ENCODE data around the gene COA5. TPM values are rescaled to one million over a fixed set of nuclear protein-coding genes. Genes with fewer than 3 reads are reported as not detected.
"Not testable (repeated sequence)": the region's sequence is repeated elsewhere in the genome, so short reads cannot be mapped to it uniquely, and the experiment has no call there.

COA5 gene
- total RNA-seq, 2 experiments from 2014 or later = 33.6 to 40.0 TPM

DNA sequence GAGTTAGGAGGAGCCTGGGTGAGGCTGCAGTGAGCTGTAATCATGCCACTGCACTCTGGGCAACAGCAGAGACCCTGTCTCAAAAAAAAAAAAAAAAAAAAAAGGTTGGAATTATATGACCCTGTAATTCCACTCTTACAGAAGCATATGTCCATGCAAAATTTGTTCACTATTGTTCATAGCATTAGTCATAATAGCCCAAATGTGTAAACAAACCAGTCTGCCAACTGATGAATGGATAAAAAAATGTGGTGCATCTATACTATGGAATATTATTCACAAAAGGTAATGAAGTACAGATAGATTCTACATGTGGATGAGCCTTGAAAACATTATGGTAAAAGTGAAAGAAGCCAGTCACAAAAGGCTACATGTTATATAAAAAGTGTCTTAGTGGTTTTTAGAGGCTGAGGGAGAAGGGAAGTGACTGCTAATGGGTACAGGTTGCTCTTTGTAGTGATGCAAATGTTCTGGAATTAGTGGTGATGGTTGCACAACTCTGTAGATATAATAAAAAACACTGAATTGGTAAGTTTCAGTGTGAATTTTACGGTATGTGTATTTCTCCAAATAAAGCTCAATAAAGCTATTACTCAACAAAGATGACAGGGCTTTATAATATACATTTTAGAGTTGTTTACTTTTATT lies 9.4 kb downstream of the COA5 start:
- Histone ChIP-seq H3K4me2 (ENCODE audit: low read length) (no peak overlapping the region), H3K4me1 (ENCODE audit: insufficient read depth, low read length, poor library complexity, severe bottlenecking) (peaks cover 6% of the 10 kb centered on the region), H3K36me3 (ENCODE audit: insufficient read depth, low read length) (peaks cover 56% of the 10 kb centered on the region), H3K4me3 (ENCODE audit: low read depth, low read length, poor library complexity, severe bottlenecking) (no peak overlapping the region), H3K9me3 (ENCODE audit: low read length) (no peaks in the 10 kb centered on the region), H3K9me2 (ENCODE audit: insufficient read depth, low read length) (no peaks in the 10 kb centered on the region), H3K27ac (ENCODE audit: low read depth, low read length, poor library complexity, severe bottlenecking) (peak overlapping the region; percentile 24), H4K20me1 (ENCODE audit: insufficient read depth, low read length) (no peaks in the 10 kb centered on the region), H2AFZ (ENCODE audit: low read length) (no peak overlapping the region), H3K79me2 (ENCODE audit: insufficient read depth, low read depth, low read length) (no peaks in the 10 kb centered on the region)
- no peak for DNase-seq (ENCODE audit: low spot score)
- intact Hi-C loops (cut with micrococcal nuclease; ENCODE audit: unreplicated experiment) = no loop called here
- ChIA-PET CTCF (ENCODE audit: unreplicated experiment) (no interaction called here), POLR2A (interaction anchor here (0.6 to 0.7 kb wide), 4 partner anchors 48 to 542 kb away, joined by 3 to 4 read pairs (median 4); no protein-coding TSS in a partner anchor)
- no TSS peak for BruUV-seq (replicated peaks)
- TF ChIP-seq EZH2phosphoT487 (IDR thresholded peaks at IDR 0.05; ENCODE audit: borderline replicate concordance, low read depth, low read length) = no peak
- TF ChIP-seq CTCF (conservative IDR thresholded peaks at IDR 0.05; ENCODE audit: low read length) = no peak

- H3K4me2 ChIP-seq (ENCODE audit: low read length); H3K4me3 ChIP-seq (ENCODE audit: low read depth, low read length, poor library complexity, severe bottlenecking); H3K9me3 ChIP-seq (ENCODE audit: low read length); POLR2A ChIA-PET; DNase-seq (ENCODE audit: low spot score); H3K4me1 ChIP-seq (ENCODE audit: insufficient read depth, low read length, poor library complexity, severe bottlenecking); intact Hi-C loops (cut with micrococcal nuclease; ENCODE audit: unreplicated experiment); H2AFZ ChIP-seq (ENCODE audit: low read length); BruUV-seq (replicated peaks); H3K9me2 ChIP-seq (ENCODE audit: insufficient read depth, low read length); H3K27ac ChIP-seq (ENCODE audit: low read depth, low read length, poor library complexity, severe bottlenecking); H3K79me2 ChIP-seq (ENCODE audit: insufficient read depth, low read depth, low read length); H4K20me1 ChIP-seq (ENCODE audit: insufficient read depth, low read length); CTCF ChIA-PET (ENCODE audit: unreplicated experiment): not testable (repeated sequence)
- H3K36me3 ChIP-seq (ENCODE audit: insufficient read depth, low read length) = peaks cover 30% of the 10 kb centered on the region
Observed at GRCh38 chr2:98594665-98595064, 13.6 kb downstream of the COA5 start.

DNA sequence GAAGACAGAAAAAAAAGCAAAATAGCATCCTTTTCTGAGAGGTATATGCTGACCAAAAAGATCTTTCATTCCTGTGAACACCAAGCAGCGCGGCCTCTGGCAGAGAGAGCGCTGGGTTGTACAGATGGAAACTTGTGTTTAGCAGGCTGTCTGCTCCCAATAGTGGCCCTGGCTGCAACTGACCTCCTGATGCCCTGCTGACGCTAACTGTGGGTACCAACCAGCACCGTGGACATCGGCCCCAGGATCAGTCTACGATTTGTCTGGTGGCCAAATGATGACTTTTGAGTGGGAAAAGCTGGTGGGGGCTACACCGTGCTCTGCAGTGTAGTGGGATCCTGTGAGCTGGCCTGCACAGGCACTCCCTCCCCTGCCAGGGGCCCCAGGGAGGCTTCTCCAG lies 15.7 kb downstream of the COA5 start:
- intact Hi-C loops (cut with micrococcal nuclease; ENCODE audit: unreplicated experiment) = no loop called here
- Histone ChIP-seq H2AFZ (ENCODE audit: low read length) (no peak overlapping the region), H3K79me2 (ENCODE audit: insufficient read depth, low read depth, low read length) (no peaks in the 10 kb centered on the region), H3K4me2 (ENCODE audit: low read length) (no peak overlapping the region), H3K4me1 (ENCODE audit: insufficient read depth, low read length, poor library complexity, severe bottlenecking) (no peaks in the 10 kb centered on the region), H3K9me3 (ENCODE audit: low read length) (no peaks in the 10 kb centered on the region), H3K27ac (ENCODE audit: low read depth, low read length, poor library complexity, severe bottlenecking) (no peak overlapping the region), H3K9me2 (ENCODE audit: insufficient read depth, low read length) (no peaks in the 10 kb centered on the region), H3K4me3 (ENCODE audit: low read depth, low read length, poor library complexity, severe bottlenecking) (no peak overlapping the region), H4K20me1 (ENCODE audit: insufficient read depth, low read length) (no peaks in the 10 kb centered on the region), H3K36me3 (ENCODE audit: insufficient read depth, low read length) (peaks cover 11% of the 10 kb centered on the region; the same call in 1 of the 2 replicates)
- BruUV-seq (replicated peaks) = no TSS peak
- no peak for TF ChIP-seq EZH2phosphoT487 (IDR thresholded peaks at IDR 0.05; ENCODE audit: borderline replicate concordance, low read depth, low read length)
- no peak for TF ChIP-seq CTCF (conservative IDR thresholded peaks at IDR 0.05; ENCODE audit: low read length)
- ChIA-PET CTCF (ENCODE audit: unreplicated experiment) (no interaction called here), POLR2A (interaction anchor here (1.0 kb wide), 1 partner anchor 33 kb away, joined by 3 read pairs; no protein-coding TSS in a partner anchor)
- DNase-seq (ENCODE audit: low spot score) = no peak
